H9 (cell line): ENCODE data around the gene ZNF865. TPM values are rescaled to one million over a fixed set of nuclear protein-coding genes. Genes with fewer than 3 reads are reported as not detected.

Experiments
- DNase-seq: peaks from one replicate; pipeline ENCODE4 v3.0.0-alpha.2; 2017
- H2AFZ ChIP-seq: one replicate; pipeline ENCODE4 v1.6.1; 2013; ENCODE audit warnings: mild to moderate bottlenecking, low read length, control low read depth, moderate library complexity
- H2AK5ac ChIP-seq: 2 replicates; pipeline ENCODE4 v1.6.1; 2013; ENCODE audit warnings: low read length, control low read depth, mixed read lengths; ENCODE audit not compliant: insufficient read length
- H2BK120ac ChIP-seq: one replicate; pipeline ENCODE4 v1.6.1; 2013; ENCODE audit warnings: low read depth, mild to moderate bottlenecking, low read length, control low read depth, inconsistent platforms; ENCODE audit not compliant: poor library complexity, severe bottlenecking
- H2BK12ac ChIP-seq: 2 replicates; pipeline ENCODE4 v1.6.1; 2013; ENCODE audit warnings: low read length, control low read depth, mixed read lengths, low read depth; ENCODE audit not compliant: insufficient read length
- H2BK15ac ChIP-seq: 2 replicates; pipeline ENCODE4 v1.6.1; 2013; ENCODE audit warnings: low read depth, low read length, control low read depth
- H2BK20ac ChIP-seq: one replicate; pipeline ENCODE4 v1.6.1; 2013; ENCODE audit warnings: low read depth, mild to moderate bottlenecking, low read length, control low read depth, inconsistent platforms; ENCODE audit not compliant: poor library complexity, severe bottlenecking
- H2BK5ac ChIP-seq: 2 replicates; pipeline ENCODE4 v1.6.1; 2013; ENCODE audit warnings: low read length, control low read depth, mixed read lengths; ENCODE audit not compliant: insufficient read length
- H3K14ac ChIP-seq: 2 replicates; pipeline ENCODE4 v1.6.1; 2013; ENCODE audit warnings: low read length, control low read depth; ENCODE audit not compliant: insufficient read depth
- H3K18ac ChIP-seq: 2 replicates; pipeline ENCODE4 v1.6.1; 2013; ENCODE audit warnings: low read depth, mild to moderate bottlenecking, mixed read lengths, low read length, control low read depth; ENCODE audit not compliant: insufficient read length
- H3K23ac ChIP-seq: 2 replicates; pipeline ENCODE4 v1.6.1; 2013; ENCODE audit warnings: low read length, control low read depth, mixed read lengths, low read depth; ENCODE audit not compliant: insufficient read length
- H3K23me2 ChIP-seq: 2 replicates; pipeline ENCODE4 v1.6.1; 2013; ENCODE audit warnings: low read depth, mild to moderate bottlenecking, mixed read lengths, low read length, control low read depth; ENCODE audit not compliant: insufficient read length, poor library complexity, severe bottlenecking
- H3K27ac ChIP-seq: 2 replicates; pipeline ENCODE4 v1.5.1; 2013; ENCODE audit warnings: low read length, control low read depth, mixed read lengths, low read depth; ENCODE audit not compliant: insufficient read length
- H3K27me3 ChIP-seq: 2 replicates; pipeline ENCODE4 v1.6.1; 2013; ENCODE audit warnings: low read length, control low read depth, inconsistent platforms; ENCODE audit not compliant: insufficient read depth
- H3K4ac ChIP-seq: 2 replicates; pipeline ENCODE4 v1.6.1; 2013; ENCODE audit warnings: low read depth, mild to moderate bottlenecking, control low read depth, inconsistent platforms, low read length, moderate library complexity
- H3K4me1 ChIP-seq: 2 replicates; pipeline ENCODE4 v1.6.1; 2013; ENCODE audit warnings: low read length, control low read depth, inconsistent platforms; ENCODE audit not compliant: insufficient read depth
- H3K4me2 ChIP-seq: 2 replicates; pipeline ENCODE4 v1.6.1; 2013; ENCODE audit warnings: low read length, control low read depth, mixed read lengths; ENCODE audit not compliant: insufficient read length, insufficient read depth
- H3K56ac ChIP-seq: 2 replicates; pipeline ENCODE4 v1.6.1; 2013; ENCODE audit warnings: low read depth, mild to moderate bottlenecking, mixed read lengths, low read length, control low read depth; ENCODE audit not compliant: insufficient read length
- H3K79me1 ChIP-seq: 2 replicates; pipeline ENCODE4 v1.6.1; 2013; ENCODE audit warnings: low read depth, mild to moderate bottlenecking, moderate library complexity, low read length, control low read depth, inconsistent platforms; ENCODE audit not compliant: insufficient read depth, poor library complexity, severe bottlenecking
- H3K79me2 ChIP-seq: 2 replicates; pipeline ENCODE4 v1.6.1; 2013; ENCODE audit warnings: low read length, control low read depth, inconsistent platforms; ENCODE audit not compliant: insufficient read depth
- H3K9ac ChIP-seq: 2 replicates; pipeline ENCODE4 v1.6.1; 2013; ENCODE audit warnings: low read length, control low read depth, mixed read lengths; ENCODE audit not compliant: insufficient read length; ENCODE audit errors: extremely low read depth
- H3K9me3 ChIP-seq: one replicate; pipeline ENCODE4 v1.6.1; 2013; ENCODE audit warnings: low read depth, low read length, inconsistent platforms; ENCODE audit not compliant: control insufficient read depth
- H3T11ph ChIP-seq: one replicate; pipeline ENCODE4 v1.6.1; 2013; ENCODE audit warnings: mild to moderate bottlenecking, low read length, control low read depth, inconsistent platforms
- H4K20me1 ChIP-seq: one replicate; pipeline ENCODE4 v1.6.1; 2013; ENCODE audit not compliant: control insufficient read depth, insufficient read length, insufficient read depth
- H4K5ac ChIP-seq: 2 replicates; pipeline ENCODE4 v1.6.1; 2013; ENCODE audit warnings: low read depth, mild to moderate bottlenecking, mixed read lengths, low read length, control low read depth; ENCODE audit not compliant: insufficient read length
- H4K8ac ChIP-seq: replicated peaks from 2 replicates; pipeline ENCODE4 v1.6.1; 2013; ENCODE audit warnings: low read length, control low read depth, mixed read lengths, low read depth; ENCODE audit not compliant: insufficient read length
- H4K91ac ChIP-seq: 2 replicates; pipeline ENCODE4 v1.6.1; 2013; ENCODE audit warnings: low read depth, mild to moderate bottlenecking, moderate library complexity, mixed read lengths, low read length, control low read depth; ENCODE audit not compliant: insufficient read length
- H3K27ac Mint-ChIP-seq, 3 experiments: 2 replicates in 2 of 3; 3 replicates in 1 of 3; pipeline ENCODE4 v1.8.0; 2020 to 2021; ENCODE audit warnings: mixed read lengths in 3 of 3, mild to moderate bottlenecking in 1 of 3, moderate library complexity in 1 of 3
- H3K27me3 Mint-ChIP-seq: 2 replicates; pipeline ENCODE4 v1.8.0; 2021; ENCODE audit warnings: low read depth, mild to moderate bottlenecking, moderate library complexity, mixed read lengths
- H3K36me3 Mint-ChIP-seq, 3 experiments: 2 replicates in 2 of 3; 3 replicates in 1 of 3; pipeline ENCODE4 v1.8.0; 2020 to 2021; ENCODE audit warnings: low read depth in 3 of 3, mixed read lengths in 3 of 3; ENCODE audit not compliant: insufficient read depth in 1 of 3
- H3K4me1 Mint-ChIP-seq, 2 experiments: 2 replicates each; pipeline ENCODE4 v1.8.0; 2020; ENCODE audit warnings: mixed read lengths in 2 of 2
- H3K4me3 Mint-ChIP-seq, 2 experiments: 2 replicates in 1 of 2; 3 replicates in 1 of 2; pipeline ENCODE4 v1.8.0; 2020 to 2021; ENCODE audit warnings: mild to moderate bottlenecking in 2 of 2, mixed read lengths in 2 of 2, moderate library complexity in 1 of 2
- H3K9me3 Mint-ChIP-seq, 2 experiments: 2 replicates in 1 of 2; 3 replicates in 1 of 2; pipeline ENCODE4 v1.8.0; 2020; ENCODE audit warnings: mild to moderate bottlenecking in 2 of 2, mixed read lengths in 2 of 2, moderate library complexity in 1 of 2
- WGBS: extraction: QIAGEN DNeasy Blood & Tissue Kit; methylation state at CpG from one replicate; pipeline ENCODE4 v1.1.7; 2013; ENCODE audit warnings: missing lambda C conversion rate, low lambda C conversion rate, mixed read lengths; ENCODE audit not compliant: insufficient read length; ENCODE audit errors: extremely low coverage; 5-methylcytosine and 5-hydroxymethylcytosine counted together
- total RNA-seq: library from RNA; stranded (reverse); gene quantifications from 2 replicates; pipeline ENCODE4 v1.2.1, GENCODE V29; 2021
- TF ChIP-seq, protein P1 (sequence below): fragments of 200-600 bp; sonication (generic); conservative IDR thresholded peaks from 3 replicates; pipeline ENCODE4 v1.8.0; 2021; ENCODE audit warnings: antibody characterized with exemption, mild to moderate bottlenecking

The ZNF865 gene
- total RNA-seq, 1 experiment from 2014 or later: 14.3 TPM

GRCh38 chr19:55653651-55654322, 48.3 kb downstream of the ZNF865 start:
- Histone ChIP-seq H2BK20ac (no peak overlapping the region), H3K79me2 (peaks cover 33% of the 10 kb centered on the region)

More at GRCh38 chr19:55653651-55654322, 48.3 kb downstream of the ZNF865 start:
- peak; percentile 95 for DNase-seq
- H2BK120ac ChIP-seq: peak overlapping the region; percentile 79
- H2AK5ac ChIP-seq: no peak overlapping the region
- H3K4ac ChIP-seq: no peak overlapping the region
- peak overlapping the region; percentile 99 to 100 (median 100) for H3K27ac Mint-ChIP-seq
- H3K79me1 ChIP-seq: no peaks in the 10 kb centered on the region
- peak overlapping the region; percentile 78 for H3K18ac ChIP-seq
- H4K91ac ChIP-seq: no peak overlapping the region
- peak overlapping the region; percentile 85 for H3K9ac ChIP-seq
- H3K36me3 Mint-ChIP-seq: peaks cover 9 to 54% (median 31%) of the 10 kb centered on the region in 3 experiments
- peaks cover 0 to 3% of the 10 kb centered on the region in 2 experiments; a peak in 3 of 5 replicates for H3K9me3 Mint-ChIP-seq
- no peak overlapping the region for H2BK5ac ChIP-seq
- H3K4me2 ChIP-seq: peak overlapping the region; percentile 98
- peak overlapping the region; percentile 89 for H3K14ac ChIP-seq
- peak overlapping the region; percentile 93 to 94 for H3K4me3 Mint-ChIP-seq
- TF ChIP-seq, protein P1, sequence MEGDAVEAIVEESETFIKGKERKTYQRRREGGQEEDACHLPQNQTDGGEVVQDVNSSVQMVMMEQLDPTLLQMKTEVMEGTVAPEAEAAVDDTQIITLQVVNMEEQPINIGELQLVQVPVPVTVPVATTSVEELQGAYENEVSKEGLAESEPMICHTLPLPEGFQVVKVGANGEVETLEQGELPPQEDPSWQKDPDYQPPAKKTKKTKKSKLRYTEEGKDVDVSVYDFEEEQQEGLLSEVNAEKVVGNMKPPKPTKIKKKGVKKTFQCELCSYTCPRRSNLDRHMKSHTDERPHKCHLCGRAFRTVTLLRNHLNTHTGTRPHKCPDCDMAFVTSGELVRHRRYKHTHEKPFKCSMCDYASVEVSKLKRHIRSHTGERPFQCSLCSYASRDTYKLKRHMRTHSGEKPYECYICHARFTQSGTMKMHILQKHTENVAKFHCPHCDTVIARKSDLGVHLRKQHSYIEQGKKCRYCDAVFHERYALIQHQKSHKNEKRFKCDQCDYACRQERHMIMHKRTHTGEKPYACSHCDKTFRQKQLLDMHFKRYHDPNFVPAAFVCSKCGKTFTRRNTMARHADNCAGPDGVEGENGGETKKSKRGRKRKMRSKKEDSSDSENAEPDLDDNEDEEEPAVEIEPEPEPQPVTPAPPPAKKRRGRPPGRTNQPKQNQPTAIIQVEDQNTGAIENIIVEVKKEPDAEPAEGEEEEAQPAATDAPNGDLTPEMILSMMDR: peak; percentile 100
- H3K27me3 ChIP-seq: no peaks in the 10 kb centered on the region
- H3K27me3 Mint-ChIP-seq: no peaks in the 10 kb centered on the region; the same call in 1 of the 2 replicates
- no peak overlapping the region for H4K8ac ChIP-seq
- H3K9me3 ChIP-seq: no peaks in the 10 kb centered on the region
- peaks cover 28 to 32% of the 10 kb centered on the region in 2 experiments for H3K4me1 Mint-ChIP-seq
- H4K20me1 ChIP-seq: peaks cover 5% of the 10 kb centered on the region
- H2BK12ac ChIP-seq: no peak overlapping the region
- H3K23me2 ChIP-seq: peaks cover 22% of the 10 kb centered on the region
- H3K4me1 ChIP-seq: peaks cover 7% of the 10 kb centered on the region; the same call in 1 of the 2 replicates
- H3K56ac ChIP-seq: no peak overlapping the region
- H2AFZ ChIP-seq: no peak overlapping the region
- H3K23ac ChIP-seq: no peak overlapping the region
- no peak overlapping the region for H2BK15ac ChIP-seq
- H3T11ph ChIP-seq: no peak overlapping the region
- no CpG with 5 or more reads among the region's 57 CpGs for WGBS
- peak overlapping the region; percentile 36 for H3K27ac ChIP-seq
- H4K5ac ChIP-seq: no peak overlapping the region
